ENCODE data around the gene SGCA.

- no peak for TF ChIP-seq TAF1 (IDR thresholded peaks at IDR 0.05; ENCODE audit: low read depth)
- TF ChIP-seq FOXM1 (IDR thresholded peaks at IDR 0.05; ENCODE audit: borderline replicate concordance, low read depth) = no peak
- no peak for TF ChIP-seq RAD21 (IDR thresholded peaks at IDR 0.05; ENCODE audit: low read depth)
- no peak for TF ChIP-seq REST (IDR thresholded peaks at IDR 0.05; ENCODE audit: low read depth)
- no peak for TF ChIP-seq EGR1 (IDR thresholded peaks at IDR 0.05)
- TF ChIP-seq EP300 (IDR thresholded peaks at IDR 0.05; ENCODE audit: borderline replicate concordance) = no peak
- no peak for TF ChIP-seq MAX (IDR thresholded peaks at IDR 0.05)
- no peak for TF ChIP-seq CREB1 (IDR thresholded peaks at IDR 0.05; ENCODE audit: low read depth)
- TF ChIP-seq YY1 (IDR thresholded peaks at IDR 0.05; ENCODE audit: low read depth) = no peak
- TF ChIP-seq TCF12 (IDR thresholded peaks at IDR 0.05; ENCODE audit: low read depth) = no peak
- no peak for TF ChIP-seq TEAD4 (IDR thresholded peaks at IDR 0.05)
- no peak for TF ChIP-seq CEBPB (IDR thresholded peaks at IDR 0.05)
Measured at GRCh38 chr17:50220811-50221210, 55.0 kb downstream of the SGCA start.
